HCT116 (cell line): ENCODE measurements around the gene OR10Z1. TPM values are rescaled to one million over a fixed set of nuclear protein-coding genes. Genes with fewer than 3 reads are reported as not detected.

Experiments
- ATAC-seq: fragments of 200-7000 bp; cut with Tn5 transposase; 2 replicates; pipeline ENCODE4 v1.9.1; 2020; ENCODE audit warnings: mild to moderate bottlenecking, moderate library complexity
- BruUV-seq: library from RNA; stranded (reverse); fragments of 400-500 nt; replicated peaks from 2 replicates; lab custom pipeline; 2021; lab: Mats Ljungman, UMichigan
- CTCF ChIA-PET: fragments of 300-600 bp; sonication (Branson Sonifier 250); formaldehyde crosslinking; loops from one replicate; lab custom pipeline; 2021; ENCODE audit warnings: antibody characterized with exemption; lab: Charles Lee
- POLR2A ChIA-PET: fragments of 300-600, 350-600 bp; sonication (Branson Sonifier 250); formaldehyde crosslinking; loops from one replicate; lab custom pipeline; 2021; ENCODE audit warnings: antibody characterized with exemption; lab: Charles Lee
- RAD21 ChIA-PET, 2 experiments: fragments of 300-600 bp; sonication (Branson Sonifier 250); formaldehyde crosslinking; loops; one replicate each; lab custom pipeline; 2023; ENCODE audit warnings: low total read pairs in 2 of 2; ENCODE audit not compliant: uncharacterized antibody in 2 of 2, unreplicated experiment in 2 of 2, low non-redundant PET in 1 of 2; lab: Charles Lee
- DNase-seq: peaks from one replicate; pipeline ENCODE4 v3.0.0-alpha.2; 2010; ENCODE audit warnings: low read depth, low spot score
- H2AFZ ChIP-seq: fragments of 200-600 bp; shearing (Covaris generic), sonication (generic); 2 replicates; pipeline ENCODE4 v1.6.1; 2017; ENCODE audit warnings: low read depth, mixed run types, mixed read lengths, antibody characterized with exemption, low read length; ENCODE audit not compliant: poor library complexity, severe bottlenecking
- H3K27ac ChIP-seq: 2 replicates; pipeline ENCODE4 v1.5.1; 2012; ENCODE audit warnings: low read depth, low read length
- H3K27me3 ChIP-seq: fragments of 200-600 bp; sonication (generic); 2 replicates; pipeline ENCODE4 v1.6.1; 2016; ENCODE audit warnings: mixed run types, low read length, mixed read lengths; ENCODE audit not compliant: insufficient read depth
- H3K36me3 ChIP-seq, 2 experiments: fragments of 200-500 bp in 1 of 2; fragments of 200-600 bp in 1 of 2; sonication (Bioruptor generic) in 1 of 2; sonication (generic) in 1 of 2; 2 replicates each; pipeline versions ENCODE4 v1.5.1 to v1.6.1; 2014 to 2016; ENCODE audit warnings: low read length in 2 of 2, inconsistent platforms in 1 of 2, mixed read lengths in 1 of 2, mixed run types in 1 of 2; ENCODE audit not compliant: insufficient read depth in 2 of 2, control insufficient read depth in 1 of 2
- H3K4me1 ChIP-seq, 2 experiments: fragments of 200-600 bp in 1 of 2; sonication (generic) in 1 of 2; 2 replicates each; pipeline versions ENCODE4 v1.5.1 to v1.6.1; 2012 to 2017; ENCODE audit warnings: low read length in 2 of 2, inconsistent platforms in 1 of 2, mild to moderate bottlenecking in 1 of 2, mixed read lengths in 1 of 2, mixed run types in 1 of 2, moderate library complexity in 1 of 2; ENCODE audit not compliant: insufficient read depth in 2 of 2, control insufficient read depth in 1 of 2
- H3K4me2 ChIP-seq: fragments of 200-600 bp; sonication (generic); 2 replicates; pipeline ENCODE4 v1.6.1; 2017; ENCODE audit warnings: mixed run types, low read length, mixed read lengths
- H3K4me3 ChIP-seq, 2 experiments: fragments of 200-600 bp in 1 of 2; sonication (generic) in 1 of 2; replicated peaks in 1 of 2; 2 replicates each; pipeline ENCODE4 v1.5.1; 2011 to 2016; ENCODE audit warnings: low read length in 2 of 2, control low read depth in 1 of 2, low read depth in 1 of 2, mild to moderate bottlenecking in 1 of 2, mixed read lengths in 1 of 2, mixed run types in 1 of 2
- H3K79me2 ChIP-seq: fragments of 200-600 bp; sonication (generic); 2 replicates; pipeline ENCODE4 v1.6.1; 2017; ENCODE audit warnings: mild to moderate bottlenecking, mixed run types, low read length, moderate library complexity, mixed read lengths; ENCODE audit not compliant: insufficient read depth
- H3K9ac ChIP-seq: fragments of 200-600 bp; sonication (generic); 2 replicates; pipeline ENCODE4 v1.6.1; 2016; ENCODE audit warnings: low read length, mixed read lengths
- H3K9me2 ChIP-seq: fragments of 200-600 bp; sonication (generic), shearing (Covaris generic); 2 replicates; pipeline ENCODE4 v1.6.1; 2017; ENCODE audit warnings: mixed run types, mild to moderate bottlenecking, moderate library complexity; ENCODE audit not compliant: insufficient read depth
- H3K9me3 ChIP-seq, 2 experiments: fragments of 200-500 bp in 1 of 2; fragments of 200-600 bp in 1 of 2; sonication (Bioruptor generic) in 1 of 2; sonication (generic) in 1 of 2; 2 replicates each; pipeline ENCODE4 v1.6.1; 2014 to 2017; ENCODE audit warnings: low read length in 2 of 2, mixed read lengths in 2 of 2, inconsistent platforms in 1 of 2, low read depth in 1 of 2, mild to moderate bottlenecking in 1 of 2, mixed run types in 1 of 2, moderate library complexity in 1 of 2; ENCODE audit not compliant: control insufficient read depth in 1 of 2, insufficient read depth in 1 of 2
- H4K20me1 ChIP-seq: fragments of 200-600 bp; sonication (generic), shearing (Covaris generic); 2 replicates; pipeline ENCODE4 v1.6.1; 2017; ENCODE audit warnings: mixed run types, mild to moderate bottlenecking, moderate library complexity; ENCODE audit not compliant: insufficient read depth
- CBX3 ChIP-seq: IDR thresholded peaks from 2 replicates; pipeline ENCODE4 v1.6.1; 2012; ENCODE audit warnings: low read depth
- CEBPB ChIP-seq: IDR thresholded peaks from 2 replicates; pipeline ENCODE4 v1.6.1; 2012; ENCODE audit warnings: low read depth
- EGR1 ChIP-seq: IDR thresholded peaks from 2 replicates; pipeline ENCODE4 v1.6.1; 2012; ENCODE audit warnings: low read depth
- JUND ChIP-seq: IDR thresholded peaks from 2 replicates; pipeline ENCODE4 v1.6.1; 2012
- MAX ChIP-seq: IDR thresholded peaks from 2 replicates; pipeline ENCODE4 v1.6.1; 2012
- POLR2A ChIP-seq: IDR thresholded peaks from 2 replicates; pipeline ENCODE4 v1.7.0; 2011; ENCODE audit warnings: borderline replicate concordance; ENCODE audit not compliant: insufficient read depth, insufficient read length; ENCODE audit errors: extremely low read depth
- POLR2AphosphoS5 ChIP-seq: IDR thresholded peaks from 2 replicates; pipeline ENCODE4 v1.6.1; 2011; ENCODE audit warnings: mild to moderate bottlenecking, low read depth, low read length, moderate library complexity
- RAD21 ChIP-seq: IDR thresholded peaks from 2 replicates; pipeline ENCODE4 v1.6.1; 2012; ENCODE audit warnings: low read depth, mild to moderate bottlenecking
- SP1 ChIP-seq: IDR thresholded peaks from 2 replicates; pipeline ENCODE4 v1.6.1; 2012; ENCODE audit warnings: low read depth
- SRF ChIP-seq: IDR thresholded peaks from 2 replicates; pipeline ENCODE4 v1.6.1; 2012; ENCODE audit warnings: low read depth
- TCF7L2 ChIP-seq: IDR thresholded peaks from 2 replicates; pipeline ENCODE4 v1.7.0; 2011; ENCODE audit warnings: borderline replicate concordance, inconsistent platforms; ENCODE audit not compliant: insufficient read depth, insufficient read length; ENCODE audit errors: extremely low read depth
- YY1 ChIP-seq: IDR thresholded peaks from 2 replicates; pipeline ENCODE4 v1.6.1; 2011; ENCODE audit warnings: low read length, low read depth, moderate library complexity, mild to moderate bottlenecking; ENCODE audit not compliant: insufficient replicate concordance; ENCODE audit errors: extremely low read depth
- ZNF274 ChIP-seq: fragments of 200-500 bp; sonication (Bioruptor generic); IDR thresholded peaks from 2 replicates; pipeline ENCODE4 v1.6.1; 2014; ENCODE audit warnings: mild to moderate bottlenecking, low read depth, low read length, inconsistent platforms
- intact Hi-C: fragments of 100-400 bp; cut with micrococcal nuclease; formaldehyde crosslinking; loops from 2 replicates; pipeline ENCODE4 v1.10.0; 2022
- total RNA-seq: library from RNA; stranded (reverse); gene quantifications from one replicate; pipeline ENCODE4 v1.2.1, GENCODE V29; 2021; ENCODE audit not compliant: unreplicated experiment
- TF ChIP-seq, protein P1 (sequence below): IDR thresholded peaks from 2 replicates; pipeline ENCODE4 v1.6.1; 2012
- TF ChIP-seq, protein P2 (sequence below): IDR thresholded peaks from 2 replicates; pipeline ENCODE4 v1.6.1; 2012; ENCODE audit warnings: low read depth
- TF ChIP-seq, protein P3 (sequence below): IDR thresholded peaks from 2 replicates; pipeline ENCODE4 v1.6.1; 2011; ENCODE audit warnings: mild to moderate bottlenecking, low read length, moderate library complexity; ENCODE audit not compliant: insufficient replicate concordance; ENCODE audit errors: extremely low read depth

OR10Z1 gene
- total RNA-seq, 1 experiment from 2014 or later = not detected

GRCh38 chr1:158607296-158607695, 2.2 kb downstream of the OR10Z1 start:
- Histone ChIP-seq H3K9me2 (no peaks in the 10 kb centered on the region), H3K9me3 (0 out of 4 replicates have a peak, but pooled peaks cover 0 to 4% of the 10 kb centered on the region in 2 experiments), H3K9ac (no peak overlapping the region), H4K20me1 (no peaks in the 10 kb centered on the region; the same call in 1 of the 2 replicates), H3K36me3 (no peaks in the 10 kb centered on the region), H3K27me3 (no peaks in the 10 kb centered on the region), H3K4me3 (no peak overlapping the region), H2AFZ (no peak overlapping the region), H3K4me2 (no peak overlapping the region), H3K79me2 (no peaks in the 10 kb centered on the region), H3K4me1 (no peaks in the 10 kb centered on the region), H3K27ac (no peak overlapping the region)
- ATAC-seq (no peak), DNase-seq (no peak)
- no TSS peak for BruUV-seq
- ChIA-PET RAD21 (no interaction called here), POLR2A (no interaction called here), CTCF (no interaction called here)
- intact Hi-C loops = no loop called here
- TF ChIP-seq, protein P1, sequence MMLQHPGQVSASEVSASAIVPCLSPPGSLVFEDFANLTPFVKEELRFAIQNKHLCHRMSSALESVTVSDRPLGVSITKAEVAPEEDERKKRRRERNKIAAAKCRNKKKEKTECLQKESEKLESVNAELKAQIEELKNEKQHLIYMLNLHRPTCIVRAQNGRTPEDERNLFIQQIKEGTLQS = no peak
- no peak for TF ChIP-seq JUND

DNA sequence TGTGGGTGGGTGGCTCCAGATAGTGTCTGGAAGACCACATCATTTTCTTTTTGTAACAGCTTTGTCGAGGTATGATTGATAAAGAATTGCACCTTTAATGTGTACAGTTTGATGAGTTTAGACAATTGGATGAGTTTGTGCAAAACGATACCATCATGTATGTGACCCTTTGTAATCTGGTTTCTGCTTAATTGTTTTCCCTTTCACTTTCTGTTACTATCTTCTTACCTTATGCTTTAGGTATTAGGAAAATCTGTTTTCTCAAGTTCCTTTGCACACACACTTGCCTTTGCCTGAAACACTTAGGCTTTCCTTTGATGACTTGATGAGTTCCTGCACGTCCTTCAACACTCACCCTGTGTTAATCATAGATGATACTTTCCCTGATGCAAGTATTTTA, 6.8 kb downstream of the OR10Z1 start:
- H3K9me2 ChIP-seq = no peaks in the 10 kb centered on the region
- intact Hi-C loops = no loop called here
- no peak overlapping the region for H3K27ac ChIP-seq
- no peak overlapping the region for H3K9ac ChIP-seq
- H3K4me3 ChIP-seq = no peak overlapping the region
- H3K9me3 ChIP-seq = 0 out of 4 replicates have a peak, but pooled peaks cover 0 to 4% of the 10 kb centered on the region in 2 experiments
- no peaks in the 10 kb centered on the region for H3K79me2 ChIP-seq
- ATAC-seq (no peak), DNase-seq (no peak)
- no peak overlapping the region for H3K4me2 ChIP-seq
- CTCF ChIA-PET = no interaction called here
- RAD21 ChIA-PET = no interaction called here
- no peaks in the 10 kb centered on the region for H3K4me1 ChIP-seq
- H3K36me3 ChIP-seq = no peaks in the 10 kb centered on the region
- H4K20me1 ChIP-seq = no peaks in the 10 kb centered on the region; the same call in 1 of the 2 replicates
- H2AFZ ChIP-seq = no peak overlapping the region
- TF ChIP-seq MAX (no peak), CBX3 (no peak), POLR2AphosphoS5 (no peak), RAD21 (no peak), TCF7L2 (no peak), SP1 (no peak), EGR1 (no peak), YY1 (no peak), CEBPB (no peak), POLR2A (no peak), SRF (no peak), ZNF274 (no peak)
- TF ChIP-seq, protein P2, sequence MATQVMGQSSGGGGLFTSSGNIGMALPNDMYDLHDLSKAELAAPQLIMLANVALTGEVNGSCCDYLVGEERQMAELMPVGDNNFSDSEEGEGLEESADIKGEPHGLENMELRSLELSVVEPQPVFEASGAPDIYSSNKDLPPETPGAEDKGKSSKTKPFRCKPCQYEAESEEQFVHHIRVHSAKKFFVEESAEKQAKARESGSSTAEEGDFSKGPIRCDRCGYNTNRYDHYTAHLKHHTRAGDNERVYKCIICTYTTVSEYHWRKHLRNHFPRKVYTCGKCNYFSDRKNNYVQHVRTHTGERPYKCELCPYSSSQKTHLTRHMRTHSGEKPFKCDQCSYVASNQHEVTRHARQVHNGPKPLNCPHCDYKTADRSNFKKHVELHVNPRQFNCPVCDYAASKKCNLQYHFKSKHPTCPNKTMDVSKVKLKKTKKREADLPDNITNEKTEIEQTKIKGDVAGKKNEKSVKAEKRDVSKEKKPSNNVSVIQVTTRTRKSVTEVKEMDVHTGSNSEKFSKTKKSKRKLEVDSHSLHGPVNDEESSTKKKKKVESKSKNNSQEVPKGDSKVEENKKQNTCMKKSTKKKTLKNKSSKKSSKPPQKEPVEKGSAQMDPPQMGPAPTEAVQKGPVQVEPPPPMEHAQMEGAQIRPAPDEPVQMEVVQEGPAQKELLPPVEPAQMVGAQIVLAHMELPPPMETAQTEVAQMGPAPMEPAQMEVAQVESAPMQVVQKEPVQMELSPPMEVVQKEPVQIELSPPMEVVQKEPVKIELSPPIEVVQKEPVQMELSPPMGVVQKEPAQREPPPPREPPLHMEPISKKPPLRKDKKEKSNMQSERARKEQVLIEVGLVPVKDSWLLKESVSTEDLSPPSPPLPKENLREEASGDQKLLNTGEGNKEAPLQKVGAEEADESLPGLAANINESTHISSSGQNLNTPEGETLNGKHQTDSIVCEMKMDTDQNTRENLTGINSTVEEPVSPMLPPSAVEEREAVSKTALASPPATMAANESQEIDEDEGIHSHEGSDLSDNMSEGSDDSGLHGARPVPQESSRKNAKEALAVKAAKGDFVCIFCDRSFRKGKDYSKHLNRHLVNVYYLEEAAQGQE = no peak
- TF ChIP-seq, protein P3, sequence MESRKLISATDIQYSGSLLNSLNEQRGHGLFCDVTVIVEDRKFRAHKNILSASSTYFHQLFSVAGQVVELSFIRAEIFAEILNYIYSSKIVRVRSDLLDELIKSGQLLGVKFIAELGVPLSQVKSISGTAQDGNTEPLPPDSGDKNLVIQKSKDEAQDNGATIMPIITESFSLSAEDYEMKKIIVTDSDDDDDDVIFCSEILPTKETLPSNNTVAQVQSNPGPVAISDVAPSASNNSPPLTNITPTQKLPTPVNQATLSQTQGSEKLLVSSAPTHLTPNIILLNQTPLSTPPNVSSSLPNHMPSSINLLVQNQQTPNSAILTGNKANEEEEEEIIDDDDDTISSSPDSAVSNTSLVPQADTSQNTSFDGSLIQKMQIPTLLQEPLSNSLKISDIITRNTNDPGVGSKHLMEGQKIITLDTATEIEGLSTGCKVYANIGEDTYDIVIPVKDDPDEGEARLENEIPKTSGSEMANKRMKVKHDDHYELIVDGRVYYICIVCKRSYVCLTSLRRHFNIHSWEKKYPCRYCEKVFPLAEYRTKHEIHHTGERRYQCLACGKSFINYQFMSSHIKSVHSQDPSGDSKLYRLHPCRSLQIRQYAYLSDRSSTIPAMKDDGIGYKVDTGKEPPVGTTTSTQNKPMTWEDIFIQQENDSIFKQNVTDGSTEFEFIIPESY = no peak
- POLR2A ChIA-PET = no interaction called here
- no TSS peak for BruUV-seq
- no peaks in the 10 kb centered on the region for H3K27me3 ChIP-seq
